Rectal smooth muscle tissue (tissue), 1 donor: ENCODE results near the gene TAGLN3.
A peak's percentile ranks its signal among the peaks of the same experiment; 100 is the strongest.

Experiments used
- H3K27ac ChIP-seq: one replicate; pipeline ENCODE4 v1.7.0; 2013; ENCODE audit warnings: low read depth, low read length, inconsistent platforms
- H3K27me3 ChIP-seq: one replicate; pipeline ENCODE4 v1.7.0; 2013; ENCODE audit warnings: low read length; ENCODE audit not compliant: control insufficient read depth, insufficient read depth
- H3K36me3 ChIP-seq: one replicate; pipeline ENCODE4 v1.7.0; 2013; ENCODE audit warnings: low read length; ENCODE audit not compliant: control insufficient read depth, insufficient read depth
- H3K4me1 ChIP-seq: one replicate; pipeline ENCODE4 v1.7.0; 2013; ENCODE audit warnings: low read length; ENCODE audit not compliant: control insufficient read depth, insufficient read depth
- H3K4me3 ChIP-seq: one replicate; pipeline ENCODE4 v1.7.0; 2013; ENCODE audit warnings: low read length
- H3K9ac ChIP-seq: one replicate; pipeline ENCODE4 v1.7.0; 2013; ENCODE audit warnings: low read length

Gene TAGLN3

DNA sequence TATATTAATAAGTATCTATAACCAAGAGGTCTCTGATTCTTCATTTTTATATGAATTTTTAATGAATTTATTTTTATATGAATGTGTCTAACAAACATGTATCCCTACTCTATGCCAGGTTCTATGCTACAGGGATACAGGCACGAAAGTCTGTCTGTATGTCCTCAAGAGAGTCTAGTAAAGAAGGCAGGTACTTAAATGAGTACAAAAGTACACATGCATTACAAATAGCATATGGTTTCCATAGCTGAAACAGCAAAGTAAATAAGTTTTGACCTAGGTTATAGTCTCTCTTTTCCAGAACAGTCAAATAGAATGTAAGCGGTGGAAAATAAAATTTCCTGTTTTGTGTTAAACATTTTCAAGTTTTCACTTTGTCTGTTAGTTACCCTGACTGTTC is 33.2 kb upstream of the TAGLN3 start:
- Histone ChIP-seq H3K27ac (no peak overlapping the region), H3K36me3 (no peaks in the 10 kb centered on the region), H3K27me3 (no peaks in the 10 kb centered on the region), H3K4me1 (no peaks in the 10 kb centered on the region), H3K4me3 (no peak overlapping the region), H3K9ac (no peak overlapping the region)

DNA sequence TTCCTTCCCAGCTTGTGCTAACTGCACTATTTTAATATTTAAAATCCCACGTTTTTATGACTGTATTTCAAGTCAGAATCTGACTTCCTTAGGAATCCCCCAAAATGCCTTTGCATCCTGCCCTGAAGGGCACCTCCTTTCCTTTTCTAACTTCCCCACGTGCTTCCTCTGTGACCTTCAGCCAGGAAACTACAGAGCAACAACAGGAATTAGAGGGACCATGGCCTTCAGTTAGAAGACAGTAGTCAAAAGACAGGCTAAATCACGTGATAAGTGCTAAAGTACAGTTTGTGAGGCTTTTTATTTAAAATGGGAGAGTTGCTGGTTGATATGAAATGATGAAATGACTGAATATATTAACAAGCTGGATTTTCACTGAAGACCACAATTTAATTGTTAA is 31.7 kb upstream of the TAGLN3 start:
- Histone ChIP-seq H3K4me1 (no peaks in the 10 kb centered on the region), H3K9ac (no peak overlapping the region), H3K27me3 (no peaks in the 10 kb centered on the region), H3K4me3 (no peak overlapping the region), H3K36me3 (no peaks in the 10 kb centered on the region), H3K27ac (no peak overlapping the region)

DNA sequence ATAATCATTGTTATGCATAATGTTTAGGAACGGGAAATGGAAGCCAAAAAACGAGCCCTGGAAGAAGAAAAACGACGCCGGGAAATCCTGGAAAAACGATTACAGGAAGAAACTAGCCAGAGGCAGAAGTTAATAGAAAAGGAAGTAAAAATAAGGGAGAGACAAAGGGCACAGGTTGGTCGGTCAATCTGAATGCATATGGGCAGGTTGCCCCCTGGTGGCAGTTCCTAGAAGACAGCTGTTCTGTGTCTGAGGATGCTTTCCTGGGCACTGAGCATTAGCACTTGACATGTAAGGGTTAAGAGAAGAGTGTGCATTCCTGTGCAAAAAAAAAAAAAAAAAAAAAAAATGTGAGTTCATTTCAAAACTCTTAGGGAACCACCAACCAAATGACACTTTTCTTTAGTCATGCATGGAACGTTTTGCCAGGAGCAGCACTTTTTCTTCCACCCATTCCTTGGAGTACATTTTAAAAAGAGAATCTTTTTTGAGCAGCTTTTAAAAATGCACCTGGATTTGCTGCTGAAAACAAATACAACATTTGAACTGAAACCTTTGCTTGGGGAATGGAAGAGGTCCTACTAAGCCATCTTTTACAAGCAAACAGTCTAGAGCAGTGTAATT is 31.0 kb upstream of the TAGLN3 start:
- Histone ChIP-seq H3K4me3 (no peak overlapping the region), H3K4me1 (no peaks in the 10 kb centered on the region), H3K9ac (no peak overlapping the region), H3K27me3 (no peaks in the 10 kb centered on the region), H3K36me3 (no peaks in the 10 kb centered on the region), H3K27ac (no peak overlapping the region)

DNA sequence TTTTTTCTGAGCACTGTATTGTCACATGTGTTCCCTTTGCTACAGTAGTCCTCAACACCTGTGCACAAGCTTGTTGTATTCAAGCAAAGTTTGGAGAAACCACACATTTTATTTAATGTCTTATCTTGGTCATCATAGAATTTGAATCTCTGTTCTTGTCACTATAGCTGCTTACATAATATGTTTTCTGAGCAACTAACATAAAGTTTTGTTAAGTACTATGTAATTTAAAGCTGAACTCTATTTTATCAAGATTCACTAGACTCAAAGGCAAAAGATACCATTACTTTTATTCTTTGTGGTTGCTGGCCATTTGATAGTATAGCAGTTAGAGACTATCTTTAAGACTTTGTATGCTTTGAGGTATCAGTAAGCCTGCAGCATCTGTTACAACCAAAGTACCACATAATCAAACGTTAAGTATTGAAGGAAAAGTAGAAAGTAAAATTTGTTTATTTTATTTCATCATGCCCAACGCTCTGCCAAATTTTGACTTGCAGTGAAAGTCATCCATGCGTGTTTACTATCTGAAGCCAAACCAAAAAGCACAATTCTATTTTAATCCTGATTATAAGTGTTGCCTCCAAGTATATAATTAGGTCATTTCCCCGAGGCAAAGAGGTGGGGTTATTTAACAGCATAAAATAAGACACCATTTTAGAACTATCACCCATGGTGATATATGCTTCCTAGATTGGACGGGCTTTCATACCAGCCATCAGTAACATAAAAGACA is 30.2 kb upstream of the TAGLN3 start:
- Histone ChIP-seq H3K36me3 (no peaks in the 10 kb centered on the region), H3K4me1 (no peaks in the 10 kb centered on the region), H3K9ac (no peak overlapping the region), H3K27me3 (no peaks in the 10 kb centered on the region), H3K4me3 (no peak overlapping the region), H3K27ac (no peak overlapping the region)

DNA sequence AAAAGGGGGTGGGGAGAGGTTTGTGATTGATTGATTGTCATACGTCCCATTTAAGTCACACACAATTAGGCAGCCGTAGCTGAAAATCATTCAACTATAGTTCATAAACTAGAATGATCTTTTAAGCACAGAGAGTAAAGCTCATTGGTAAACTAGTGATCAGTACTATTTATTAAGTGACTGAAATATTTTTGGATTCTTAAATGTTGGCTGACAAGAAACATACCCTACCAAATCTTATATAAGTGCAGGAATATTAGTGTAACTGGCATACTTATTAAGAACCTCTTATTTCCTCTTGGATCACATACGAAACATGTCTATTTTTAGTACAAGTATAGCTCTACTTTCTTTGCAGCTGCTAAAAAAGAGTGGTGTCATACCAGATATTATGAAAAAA is 28.3 kb upstream of the TAGLN3 start:
- H3K27me3 ChIP-seq, result no peaks in the 10 kb centered on the region
- no peak overlapping the region for H3K27ac ChIP-seq
- H3K9ac ChIP-seq, result no peak overlapping the region
- H3K36me3 ChIP-seq, result no peaks in the 10 kb centered on the region
- H3K4me1 ChIP-seq, result no peaks in the 10 kb centered on the region
- no peak overlapping the region for H3K4me3 ChIP-seq

DNA sequence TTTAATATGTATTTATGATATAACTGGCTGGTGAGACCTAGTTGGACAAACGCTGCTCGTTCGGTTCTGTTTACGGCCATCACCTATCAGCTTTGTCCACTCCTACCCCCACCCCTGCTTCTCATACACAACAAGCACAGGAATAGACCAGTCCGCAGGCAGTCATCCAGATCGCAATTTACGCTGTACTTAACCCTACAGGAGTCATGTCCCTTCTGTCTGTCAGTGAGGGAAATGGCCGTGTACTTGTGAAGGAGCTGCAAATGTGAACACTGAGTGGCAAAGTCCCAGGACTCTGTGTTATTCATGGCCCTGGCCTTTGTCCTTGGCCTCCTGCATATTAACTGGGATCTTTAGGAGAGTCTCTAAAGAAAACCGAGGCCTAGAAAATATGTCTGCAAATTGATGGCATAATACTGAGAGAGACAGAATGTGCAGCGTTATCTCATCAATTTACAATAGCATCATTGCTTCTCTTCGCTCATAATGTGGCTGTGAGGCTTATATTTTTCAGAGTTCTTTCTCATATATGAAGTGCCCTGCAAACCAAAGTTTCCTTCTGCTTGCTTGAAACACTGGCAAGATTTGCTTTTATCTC is 27.1 kb upstream of the TAGLN3 start:
- Histone ChIP-seq H3K27me3 (no peaks in the 10 kb centered on the region), H3K9ac (no peak overlapping the region), H3K27ac (no peak overlapping the region), H3K36me3 (no peaks in the 10 kb centered on the region), H3K4me1 (no peaks in the 10 kb centered on the region), H3K4me3 (no peak overlapping the region)

DNA sequence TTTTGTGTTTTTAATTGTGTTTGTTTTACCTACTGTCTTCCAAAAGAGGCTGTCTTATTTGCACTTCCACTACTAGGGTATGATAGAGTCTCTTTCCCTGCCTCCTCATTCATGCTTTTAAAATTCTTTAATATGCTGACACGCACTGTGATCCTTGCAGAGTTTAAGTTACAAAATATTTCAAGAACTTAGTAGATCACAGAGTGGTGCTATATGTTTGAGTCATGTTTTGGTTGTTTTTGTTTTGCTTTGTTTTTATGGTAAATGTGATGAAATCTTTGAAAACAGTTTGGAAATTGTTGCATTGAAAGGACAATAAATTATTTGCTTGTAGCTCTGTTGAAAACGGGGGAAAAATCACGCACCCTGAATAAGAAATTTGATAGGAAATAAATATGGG is 25.8 kb upstream of the TAGLN3 start:
- Histone ChIP-seq H3K4me1 (no peaks in the 10 kb centered on the region), H3K27me3 (no peaks in the 10 kb centered on the region), H3K36me3 (no peaks in the 10 kb centered on the region), H3K9ac (no peak overlapping the region), H3K4me3 (no peak overlapping the region), H3K27ac (no peak overlapping the region)

DNA sequence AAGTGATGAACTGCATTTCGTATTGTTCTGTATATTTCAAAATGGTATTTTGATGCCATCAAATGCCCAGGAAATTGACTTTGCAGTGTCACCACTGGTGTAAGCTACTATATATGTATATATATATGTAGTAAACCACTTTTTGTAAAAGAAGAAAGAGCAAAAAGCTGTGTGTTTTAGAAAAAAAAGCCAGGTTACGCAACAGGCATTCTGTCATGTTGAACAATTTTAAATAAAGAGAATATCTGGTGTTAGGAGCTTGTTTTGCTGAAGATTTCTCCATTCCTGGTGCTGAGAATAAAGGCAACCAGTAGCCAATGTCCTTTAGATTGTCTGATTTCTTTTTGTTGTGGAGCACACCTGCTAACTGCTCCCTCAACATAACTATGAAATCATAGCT is 23.6 kb upstream of the TAGLN3 start:
- H3K36me3 ChIP-seq, result no peaks in the 10 kb centered on the region

DNA sequence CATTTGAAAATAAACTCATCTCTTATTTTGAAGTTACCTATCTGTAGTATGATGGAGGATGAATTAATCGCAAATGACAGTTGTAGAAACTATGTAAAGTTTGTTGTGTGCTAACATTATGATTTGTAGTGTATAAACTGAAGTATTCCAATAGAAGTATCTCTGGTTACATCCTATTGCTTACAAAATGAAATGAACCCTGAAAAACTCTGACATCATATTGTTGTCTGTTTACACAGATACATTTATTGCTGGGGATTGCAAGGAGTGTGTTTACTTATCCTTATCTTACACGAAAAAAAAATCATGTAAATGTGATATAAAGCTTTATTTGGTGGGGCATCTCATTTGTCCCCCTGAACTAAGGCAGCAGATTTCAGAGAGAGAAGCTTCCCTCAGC is 22.5 kb upstream of the TAGLN3 start:
- no peaks in the 10 kb centered on the region for H3K27me3 ChIP-seq
- H3K4me3 ChIP-seq, result no peak overlapping the region
- H3K9ac ChIP-seq, result no peak overlapping the region
- H3K4me1 ChIP-seq, result no peaks in the 10 kb centered on the region
- H3K27ac ChIP-seq, result no peak overlapping the region
- no peaks in the 10 kb centered on the region for H3K36me3 ChIP-seq

More for the DNA sequence above, 23.6 kb upstream of the TAGLN3 start:
- Histone ChIP-seq H3K9ac (no peak overlapping the region), H3K4me3 (no peak overlapping the region), H3K27me3 (no peaks in the 10 kb centered on the region), H3K4me1 (no peaks in the 10 kb centered on the region), H3K27ac (no peak overlapping the region)

DNA sequence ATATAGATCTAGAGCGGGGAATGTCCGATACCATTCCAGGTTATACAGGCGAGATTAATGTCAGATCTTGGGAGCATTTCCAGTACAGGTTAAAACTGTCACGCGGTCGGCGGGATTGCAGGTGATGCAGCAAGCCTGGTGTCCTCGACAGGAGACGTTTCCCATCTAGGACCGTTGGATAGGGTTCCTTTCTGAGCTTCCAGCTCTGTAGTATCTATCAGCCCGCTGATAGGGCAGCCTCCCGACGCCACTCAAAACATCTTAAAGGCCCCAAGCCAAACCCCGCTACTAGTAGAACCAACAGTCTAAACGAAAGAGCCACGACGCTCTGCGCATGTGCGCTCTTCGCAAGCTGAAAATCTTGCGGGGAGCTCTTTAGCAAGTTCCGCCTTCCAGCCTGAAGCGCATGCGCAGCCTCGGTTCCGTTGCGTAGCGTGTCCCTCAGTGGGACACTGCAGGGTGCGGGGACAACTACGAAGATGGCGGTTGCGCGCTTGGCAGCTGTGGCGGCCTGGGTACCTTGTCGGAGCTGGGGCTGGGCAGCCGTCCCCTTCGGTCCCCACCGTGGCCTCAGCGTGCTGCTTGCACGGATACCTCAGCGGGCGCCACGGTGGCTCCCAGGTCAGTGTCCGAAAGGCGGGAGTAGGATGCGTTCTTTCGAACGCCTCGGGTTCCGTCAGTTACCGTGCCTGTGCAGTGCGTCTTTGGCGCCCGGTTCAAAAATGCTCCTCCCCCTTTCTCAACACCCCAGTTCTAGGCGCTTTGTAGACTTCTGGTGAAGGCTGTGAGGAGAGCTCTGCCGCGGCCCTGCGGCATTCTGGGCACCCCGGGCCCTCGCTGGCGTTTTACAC is 19.9 kb upstream of the TAGLN3 start, which contains the start of gene ABHD10:
Gene ABHD10 (plus strand): TSS at position 444 of the 851 bp plus-strand sequence. CDS start 36 bp downstream, at position 480.
- Histone ChIP-seq H3K36me3 (no peaks in the 10 kb centered on the region), H3K4me3 (peak within 1 kb of the TSS; percentile 98), H3K9ac (peak within 1 kb of the TSS; percentile 81), H3K27me3 (no peaks in the 10 kb centered on the region), H3K4me1 (peaks cover 2% of the 10 kb centered on the region), H3K27ac (peak within 1 kb of the TSS; percentile 79)

DNA sequence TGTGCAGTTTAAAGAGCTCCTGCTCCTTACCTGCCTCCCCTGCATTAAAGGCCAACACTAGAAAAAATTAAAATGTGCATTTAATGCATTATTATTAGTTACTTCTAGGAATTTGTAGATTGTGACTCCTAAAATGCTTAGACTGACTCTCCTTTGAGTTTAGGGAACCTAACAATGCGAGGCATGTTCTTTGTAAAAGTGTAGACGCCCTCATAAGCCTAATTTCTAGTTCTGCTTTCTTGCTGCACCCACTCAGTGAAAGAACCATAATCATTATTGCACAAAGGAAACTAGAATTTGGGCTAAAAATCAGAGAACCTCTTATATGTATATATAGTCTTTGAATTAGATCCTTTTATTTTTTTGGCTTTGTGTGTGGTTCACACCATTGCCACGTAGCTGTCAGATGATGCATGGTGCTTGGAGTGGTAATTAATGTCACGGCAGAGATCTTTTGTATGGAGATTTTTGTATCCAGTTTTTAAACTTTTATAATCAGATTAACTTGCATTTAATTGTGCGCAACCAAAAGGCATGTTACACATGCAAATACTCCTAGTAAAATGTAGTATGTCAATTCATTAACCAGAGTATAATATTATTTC is 19.2 kb upstream of the TAGLN3 start:
- no peaks in the 10 kb centered on the region for H3K36me3 ChIP-seq
- no peaks in the 10 kb centered on the region for H3K27me3 ChIP-seq
- peaks cover 2% of the 10 kb centered on the region for H3K4me1 ChIP-seq
- H3K9ac ChIP-seq, result peak overlapping the region; percentile 81
- H3K27ac ChIP-seq, result peak overlapping the region; percentile 79
- peak overlapping the region; percentile 98 for H3K4me3 ChIP-seq
